ENCODE results near the gene CDC42BPG. TPM values are rescaled to one million over a fixed set of nuclear protein-coding genes. Genes with fewer than 3 reads are reported as not detected.

CDC42BPG gene
- total RNA-seq, 1 experiment from 2014 or later, result 14.5 TPM

- H3K36me3 ChIP-seq (ENCODE audit: low read depth, low read length), result no peaks in the 10 kb centered on the region; the same call in 1 of the 2 replicates
- H3K27ac ChIP-seq (ENCODE audit: low read length), result 0 out of 2 replicates have a peak overlapping the region, but pooled peaks have one; percentile 66
- no TSS peak for BruUV-seq (replicated peaks)
- no peaks in the 10 kb centered on the region for H4K20me1 ChIP-seq (ENCODE audit: low read length)
- ATAC-seq (no peak), DNase-seq (no peak)
- intact Hi-C loops (cut with micrococcal nuclease), result no loop called here
- no peak for TF ChIP-seq EZH2phosphoT487 (IDR thresholded peaks at IDR 0.05; ENCODE audit: borderline replicate concordance, low read length)
- no peak for TF ChIP-seq EZH2 (IDR thresholded peaks at IDR 0.05; ENCODE audit: low read length, unreplicated experiment)
- 0 out of 2 replicates have a peak, but pooled peaks have one; percentile 15 for TF ChIP-seq CTCF (conservative IDR thresholded peaks at IDR 0.05; ENCODE audit: low read depth, low read length)
- H3K9me3 ChIP-seq (ENCODE audit: low read length), result no peaks in the 10 kb centered on the region
- H3K4me1 ChIP-seq (ENCODE audit: insufficient read depth, low read length), result peaks cover 26% of the 10 kb centered on the region
- H3K4me2 ChIP-seq (ENCODE audit: low read length), result peak overlapping the region; percentile 91
- peaks cover 22% of the 10 kb centered on the region for H3K79me2 ChIP-seq (ENCODE audit: low read length)
- CTCF ChIA-PET, result interaction anchor here (0.5 to 1.0 kb wide), 5 partner anchors 9 to 40 kb away, joined by 3 to 6 read pairs (median 3); partner anchors contain the start of gene CDC42BPG
- H3K27me3 ChIP-seq (ENCODE audit: low read length), result no peaks in the 10 kb centered on the region
- H3F3A ChIP-seq (ENCODE audit: low read length, unreplicated experiment), result peaks cover 10% of the 10 kb centered on the region
- POLR2A ChIA-PET (ENCODE audit: unreplicated experiment), result no interaction called here
- peak overlapping the region; percentile 75; the same call in 1 of the 2 replicates for H3K4me3 ChIP-seq (ENCODE audit: low read length)
- no peak overlapping the region for H2AFZ ChIP-seq (ENCODE audit: low read length)
- no peak overlapping the region for H3K9ac ChIP-seq (ENCODE audit: low read length)
- H3K9me2 ChIP-seq (replicated peaks; ENCODE audit: low read length), result no peaks in the 10 kb centered on the region
Observed at GRCh38 chr11:64804346-64805210, 39.9 kb downstream of the CDC42BPG start.

GRCh38 chr11:64803846-64804345 is 40.6 kb downstream of the CDC42BPG start:
- TF ChIP-seq EZH2phosphoT487 (IDR thresholded peaks at IDR 0.05; ENCODE audit: borderline replicate concordance, low read length), result no peak
- TF ChIP-seq EZH2 (IDR thresholded peaks at IDR 0.05; ENCODE audit: low read length, unreplicated experiment), result no peak
- no peak for TF ChIP-seq CTCF (conservative IDR thresholded peaks at IDR 0.05; ENCODE audit: low read depth, low read length)
- DNase-seq (no peak), ATAC-seq (peak; percentile 53)
- no peaks in the 10 kb centered on the region for H3K27me3 ChIP-seq (ENCODE audit: low read length)
- H3F3A ChIP-seq (ENCODE audit: low read length, unreplicated experiment), result peaks cover 10% of the 10 kb centered on the region
- peak overlapping the region; percentile 81 for H2AFZ ChIP-seq (ENCODE audit: low read length)
- H3K4me1 ChIP-seq (ENCODE audit: insufficient read depth, low read length), result peaks cover 19% of the 10 kb centered on the region
- POLR2A ChIA-PET (ENCODE audit: unreplicated experiment), result no interaction called here
- BruUV-seq (replicated peaks), result TSS peak; percentile 22
- peak overlapping the region; percentile 71; the same call in 1 of the 2 replicates for H3K9ac ChIP-seq (ENCODE audit: low read length)
- CTCF ChIA-PET, result interaction anchor here (0.5 to 1.0 kb wide), 5 partner anchors 9 to 40 kb away, joined by 3 to 6 read pairs (median 3); partner anchors contain the start of gene CDC42BPG
- H3K4me3 ChIP-seq (ENCODE audit: low read length), result peak overlapping the region; percentile 75
- peaks cover 15% of the 10 kb centered on the region; the same call in 1 of the 2 replicates for H3K79me2 ChIP-seq (ENCODE audit: low read length)
- no peaks in the 10 kb centered on the region for H3K9me2 ChIP-seq (replicated peaks; ENCODE audit: low read length)
- no peaks in the 10 kb centered on the region; the same call in 1 of the 2 replicates for H3K36me3 ChIP-seq (ENCODE audit: low read depth, low read length)
- intact Hi-C loops (cut with micrococcal nuclease), result loop anchor here (2.0 kb wide), 2 partner anchors 25 to 43 kb away; partner anchors contain the start of gene SF1
- no peaks in the 10 kb centered on the region for H3K9me3 ChIP-seq (ENCODE audit: low read length)
- peak overlapping the region; percentile 91 for H3K4me2 ChIP-seq (ENCODE audit: low read length)
- H4K20me1 ChIP-seq (ENCODE audit: low read length), result no peaks in the 10 kb centered on the region
- H3K27ac ChIP-seq (ENCODE audit: low read length), result peak overlapping the region; percentile 66

All from PC-3 (cell line).